Measurements from ENCODE around the gene MAGI2.

DNA sequence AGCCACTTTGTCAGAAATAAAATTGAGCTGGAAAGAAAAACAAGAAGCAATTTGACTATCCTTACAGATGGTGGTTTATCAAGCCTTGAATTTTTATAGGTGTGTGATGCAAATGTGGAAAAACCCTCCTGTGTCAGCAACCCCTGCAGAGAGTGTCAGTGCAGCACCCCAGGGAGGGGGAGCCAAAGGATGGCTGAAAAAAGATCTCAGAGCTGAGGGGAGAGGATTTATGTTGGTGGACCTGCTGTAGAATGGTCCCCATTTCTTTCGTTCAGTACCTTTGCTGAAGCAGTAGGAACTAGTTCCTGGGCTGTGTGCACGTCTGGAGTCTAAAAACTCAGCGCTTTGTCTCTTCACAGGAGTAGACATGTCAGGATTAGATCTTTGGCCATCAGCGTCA is 1415.9 kb downstream of the MAGI2 start:
- TF ChIP-seq POLR2A (IDR thresholded peaks at IDR 0.05), result no peak
- TF ChIP-seq, protein P1, sequence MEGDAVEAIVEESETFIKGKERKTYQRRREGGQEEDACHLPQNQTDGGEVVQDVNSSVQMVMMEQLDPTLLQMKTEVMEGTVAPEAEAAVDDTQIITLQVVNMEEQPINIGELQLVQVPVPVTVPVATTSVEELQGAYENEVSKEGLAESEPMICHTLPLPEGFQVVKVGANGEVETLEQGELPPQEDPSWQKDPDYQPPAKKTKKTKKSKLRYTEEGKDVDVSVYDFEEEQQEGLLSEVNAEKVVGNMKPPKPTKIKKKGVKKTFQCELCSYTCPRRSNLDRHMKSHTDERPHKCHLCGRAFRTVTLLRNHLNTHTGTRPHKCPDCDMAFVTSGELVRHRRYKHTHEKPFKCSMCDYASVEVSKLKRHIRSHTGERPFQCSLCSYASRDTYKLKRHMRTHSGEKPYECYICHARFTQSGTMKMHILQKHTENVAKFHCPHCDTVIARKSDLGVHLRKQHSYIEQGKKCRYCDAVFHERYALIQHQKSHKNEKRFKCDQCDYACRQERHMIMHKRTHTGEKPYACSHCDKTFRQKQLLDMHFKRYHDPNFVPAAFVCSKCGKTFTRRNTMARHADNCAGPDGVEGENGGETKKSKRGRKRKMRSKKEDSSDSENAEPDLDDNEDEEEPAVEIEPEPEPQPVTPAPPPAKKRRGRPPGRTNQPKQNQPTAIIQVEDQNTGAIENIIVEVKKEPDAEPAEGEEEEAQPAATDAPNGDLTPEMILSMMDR (IDR thresholded peaks at IDR 0.05), result no peak

Data from suprapubic skin (tissue), 3 donors.